ENCODE results near the gene NCF1. TPM values are rescaled to one million over a fixed set of nuclear protein-coding genes. Genes with fewer than 3 reads are reported as not detected.
"Not testable (repeated sequence)": the region's sequence is repeated elsewhere in the genome, so short reads cannot be mapped to it uniquely, and the experiment has no call there.

The NCF1 gene
- polyA plus RNA-seq, 1 donor (not counting 4 experiments of a cell fraction or from before 2014, with no cell fraction given) = 0.09 TPM

- H3K9ac ChIP-seq (ENCODE audit: control insufficient read depth, extremely low read depth, insufficient read depth, low read length); H3K4me2 ChIP-seq (ENCODE audit: control insufficient read depth, extremely low read depth, insufficient read depth, low read depth, low read length); H3K79me2 ChIP-seq (ENCODE audit: control insufficient read depth, insufficient read depth, low read length); H3K9me3 ChIP-seq (ENCODE audit: control insufficient read depth, low read depth, low read length); H3K9me1 ChIP-seq (ENCODE audit: control insufficient read depth, extremely low read depth, insufficient read depth, low read length); dilution Hi-C loops (cut with MboI; ENCODE audit: extremely low pct_ligation_motif_present, low sequenced_read_pairs); H3K4me1 ChIP-seq (ENCODE audit: control insufficient read depth, extremely low read depth, insufficient read depth, low read length); FAIRE-seq; H4K20me1 ChIP-seq (ENCODE audit: control insufficient read depth, extremely low read depth, insufficient read depth, low read length); H3K36me3 ChIP-seq (ENCODE audit: control insufficient read depth in 2 of 2, extremely low read depth in 1 of 2, insufficient read depth in 2 of 2, low read length in 2 of 2); H2AFZ ChIP-seq (ENCODE audit: control insufficient read depth, low read length); H3K27ac ChIP-seq (ENCODE audit: control insufficient read depth, insufficient read depth, low read length); H3K27me3 ChIP-seq (ENCODE audit: control insufficient read depth, extremely low read depth, insufficient read depth, low read length); DNase-seq (ENCODE audit: low read depth, low spot score); H3K4me3 ChIP-seq (ENCODE audit: control insufficient read depth in 2 of 3, extremely low read depth in 1 of 3, insufficient read depth in 2 of 3, low read depth in 1 of 3, low read length in 3 of 3): not testable (repeated sequence)
These were observed 29.8 kb upstream of the NCF1 start for GRCh38 chr7:74743936-74744557.

GRCh38 chr7:74753921-74754482 lies 19.8 kb upstream of the NCF1 start:
- H3K9ac ChIP-seq (ENCODE audit: control insufficient read depth, extremely low read depth, insufficient read depth, low read length); H3K4me1 ChIP-seq (ENCODE audit: control insufficient read depth, extremely low read depth, insufficient read depth, low read length); H3K4me2 ChIP-seq (ENCODE audit: control insufficient read depth, extremely low read depth, insufficient read depth, low read depth, low read length); H3K9me1 ChIP-seq (ENCODE audit: control insufficient read depth, extremely low read depth, insufficient read depth, low read length); H3K36me3 ChIP-seq (ENCODE audit: control insufficient read depth in 2 of 2, extremely low read depth in 1 of 2, insufficient read depth in 2 of 2, low read length in 2 of 2); H3K79me2 ChIP-seq (ENCODE audit: control insufficient read depth, insufficient read depth, low read length); dilution Hi-C loops (cut with MboI; ENCODE audit: extremely low pct_ligation_motif_present, low sequenced_read_pairs); H3K27ac ChIP-seq (ENCODE audit: control insufficient read depth, insufficient read depth, low read length); H2AFZ ChIP-seq (ENCODE audit: control insufficient read depth, low read length); H3K4me3 ChIP-seq (ENCODE audit: control insufficient read depth in 2 of 3, extremely low read depth in 1 of 3, insufficient read depth in 2 of 3, low read depth in 1 of 3, low read length in 3 of 3); FAIRE-seq; DNase-seq (ENCODE audit: low read depth, low spot score); H4K20me1 ChIP-seq (ENCODE audit: control insufficient read depth, extremely low read depth, insufficient read depth, low read length); H3K27me3 ChIP-seq (ENCODE audit: control insufficient read depth, extremely low read depth, insufficient read depth, low read length); H3K9me3 ChIP-seq (ENCODE audit: control insufficient read depth, low read depth, low read length): not testable (repeated sequence)

GRCh38 chr7:74756673-74757072 lies 17.1 kb upstream of the NCF1 start:
- FAIRE-seq; DNase-seq (ENCODE audit: low read depth, low spot score); H3K79me2 ChIP-seq (ENCODE audit: control insufficient read depth, insufficient read depth, low read length); H3K9ac ChIP-seq (ENCODE audit: control insufficient read depth, extremely low read depth, insufficient read depth, low read length); H3K9me1 ChIP-seq (ENCODE audit: control insufficient read depth, extremely low read depth, insufficient read depth, low read length); H3K36me3 ChIP-seq (ENCODE audit: control insufficient read depth in 2 of 2, extremely low read depth in 1 of 2, insufficient read depth in 2 of 2, low read length in 2 of 2); H3K9me3 ChIP-seq (ENCODE audit: control insufficient read depth, low read depth, low read length); H3K4me2 ChIP-seq (ENCODE audit: control insufficient read depth, extremely low read depth, insufficient read depth, low read depth, low read length); H3K4me1 ChIP-seq (ENCODE audit: control insufficient read depth, extremely low read depth, insufficient read depth, low read length); H3K27ac ChIP-seq (ENCODE audit: control insufficient read depth, insufficient read depth, low read length); dilution Hi-C loops (cut with MboI; ENCODE audit: extremely low pct_ligation_motif_present, low sequenced_read_pairs); H2AFZ ChIP-seq (ENCODE audit: control insufficient read depth, low read length); H4K20me1 ChIP-seq (ENCODE audit: control insufficient read depth, extremely low read depth, insufficient read depth, low read length); H3K27me3 ChIP-seq (ENCODE audit: control insufficient read depth, extremely low read depth, insufficient read depth, low read length); H3K4me3 ChIP-seq (ENCODE audit: control insufficient read depth in 2 of 3, extremely low read depth in 1 of 3, insufficient read depth in 2 of 3, low read depth in 1 of 3, low read length in 3 of 3): not testable (repeated sequence)

GRCh38 chr7:74758268-74758667 lies 15.5 kb upstream of the NCF1 start:
- H3K27me3 ChIP-seq (ENCODE audit: control insufficient read depth, extremely low read depth, insufficient read depth, low read length); H2AFZ ChIP-seq (ENCODE audit: control insufficient read depth, low read length); H3K9ac ChIP-seq (ENCODE audit: control insufficient read depth, extremely low read depth, insufficient read depth, low read length); DNase-seq (ENCODE audit: low read depth, low spot score); H3K4me2 ChIP-seq (ENCODE audit: control insufficient read depth, extremely low read depth, insufficient read depth, low read depth, low read length); H3K9me3 ChIP-seq (ENCODE audit: control insufficient read depth, low read depth, low read length); H3K79me2 ChIP-seq (ENCODE audit: control insufficient read depth, insufficient read depth, low read length); FAIRE-seq; H3K27ac ChIP-seq (ENCODE audit: control insufficient read depth, insufficient read depth, low read length); H3K4me3 ChIP-seq (ENCODE audit: control insufficient read depth in 2 of 3, extremely low read depth in 1 of 3, insufficient read depth in 2 of 3, low read depth in 1 of 3, low read length in 3 of 3); H3K4me1 ChIP-seq (ENCODE audit: control insufficient read depth, extremely low read depth, insufficient read depth, low read length); dilution Hi-C loops (cut with MboI; ENCODE audit: extremely low pct_ligation_motif_present, low sequenced_read_pairs); H4K20me1 ChIP-seq (ENCODE audit: control insufficient read depth, extremely low read depth, insufficient read depth, low read length); H3K36me3 ChIP-seq (ENCODE audit: control insufficient read depth in 2 of 2, extremely low read depth in 1 of 2, insufficient read depth in 2 of 2, low read length in 2 of 2); H3K9me1 ChIP-seq (ENCODE audit: control insufficient read depth, extremely low read depth, insufficient read depth, low read length): not testable (repeated sequence)

- H3K4me3 ChIP-seq (ENCODE audit: control insufficient read depth in 2 of 3, extremely low read depth in 1 of 3, insufficient read depth in 2 of 3, low read depth in 1 of 3, low read length in 3 of 3); H4K20me1 ChIP-seq (ENCODE audit: control insufficient read depth, extremely low read depth, insufficient read depth, low read length); H3K9me1 ChIP-seq (ENCODE audit: control insufficient read depth, extremely low read depth, insufficient read depth, low read length); H2AFZ ChIP-seq (ENCODE audit: control insufficient read depth, low read length); H3K36me3 ChIP-seq (ENCODE audit: control insufficient read depth in 2 of 2, extremely low read depth in 1 of 2, insufficient read depth in 2 of 2, low read length in 2 of 2); H3K79me2 ChIP-seq (ENCODE audit: control insufficient read depth, insufficient read depth, low read length); H3K9me3 ChIP-seq (ENCODE audit: control insufficient read depth, low read depth, low read length); H3K27me3 ChIP-seq (ENCODE audit: control insufficient read depth, extremely low read depth, insufficient read depth, low read length); DNase-seq (ENCODE audit: low read depth, low spot score); FAIRE-seq; H3K4me1 ChIP-seq (ENCODE audit: control insufficient read depth, extremely low read depth, insufficient read depth, low read length); dilution Hi-C loops (cut with MboI; ENCODE audit: extremely low pct_ligation_motif_present, low sequenced_read_pairs): not testable (repeated sequence)
- peak overlapping the region; percentile 44 for H3K9ac ChIP-seq (ENCODE audit: control insufficient read depth, extremely low read depth, insufficient read depth, low read length)
- peak overlapping the region; percentile 66 for H3K27ac ChIP-seq (ENCODE audit: control insufficient read depth, insufficient read depth, low read length)
- H3K4me2 ChIP-seq (ENCODE audit: control insufficient read depth, extremely low read depth, insufficient read depth, low read depth, low read length) = peak overlapping the region; percentile 37
These were observed 14.8 kb upstream of the NCF1 start for GRCh38 chr7:74758982-74759381.

All from keratinocyte (primary cell).